Cardiac fibroblast (primary cell): ENCODE data around the gene PLEKHG3.
A peak's percentile ranks its signal among the peaks of the same experiment; 100 is the strongest.

ENCODE experiments used
- DNase-seq, 2 donors: peaks; one replicate each; pipeline versions ENCODE4 v3.0.0 to v3.0.0-alpha.2; 2010; ENCODE audit warnings: low read depth in 2 of 2
- H3K4me3 ChIP-seq, 2 donors: replicated peaks in 1 of 2; 1 replicate in 1 of 2; 2 replicates in 1 of 2; pipeline ENCODE4 v1.5.1; 2011; ENCODE audit warnings: low read depth in 2 of 2, low read length in 2 of 2, mild to moderate bottlenecking in 2 of 2, moderate library complexity in 1 of 2
- TF ChIP-seq, protein P1 (sequence below): IDR thresholded peaks from one replicate; pipeline ENCODE4 v1.5.1; 2011; ENCODE audit warnings: low read depth, mild to moderate bottlenecking, low read length, inconsistent platforms

PLEKHG3 gene

DNA sequence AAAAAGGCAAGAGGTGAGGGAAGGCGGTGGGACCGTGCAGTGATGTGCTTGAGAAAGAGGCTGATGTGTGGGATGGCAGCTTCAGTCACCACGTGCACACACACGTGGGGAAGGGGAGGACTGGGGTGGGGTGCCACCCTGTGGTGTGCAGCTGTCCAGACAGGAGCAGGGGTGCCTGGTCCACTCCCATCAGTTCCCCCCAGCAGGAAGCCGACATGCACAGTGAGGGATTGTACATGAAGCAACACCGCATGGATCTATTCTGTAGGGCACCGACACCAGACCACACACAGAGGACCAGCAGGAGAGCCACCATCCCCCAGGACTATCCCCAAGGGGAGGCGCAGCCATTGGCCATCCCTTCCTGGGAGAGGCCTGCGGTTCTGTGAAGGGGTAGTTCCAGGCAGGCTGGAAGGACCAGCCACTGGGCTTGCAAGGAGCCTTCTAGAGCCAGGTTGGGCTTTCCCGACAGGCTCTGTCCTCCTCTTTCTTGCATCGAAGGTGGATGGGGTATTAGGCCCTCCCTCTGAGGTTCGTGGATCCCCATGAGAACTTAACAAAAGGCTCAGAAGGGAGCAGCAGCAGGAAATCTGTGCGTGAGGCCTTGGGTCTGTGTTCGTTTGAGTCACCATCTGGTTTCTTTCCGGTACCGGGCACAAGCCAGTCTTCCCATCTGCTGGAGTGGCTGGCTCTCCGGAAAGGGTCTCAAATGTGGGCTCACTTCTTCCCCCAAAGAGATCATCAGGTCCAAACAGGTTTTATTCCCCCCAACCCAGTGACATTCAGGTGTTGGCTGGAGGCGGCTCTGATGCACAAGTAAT, 59.8 kb downstream of the PLEKHG3 start:
- TF ChIP-seq, protein P1, sequence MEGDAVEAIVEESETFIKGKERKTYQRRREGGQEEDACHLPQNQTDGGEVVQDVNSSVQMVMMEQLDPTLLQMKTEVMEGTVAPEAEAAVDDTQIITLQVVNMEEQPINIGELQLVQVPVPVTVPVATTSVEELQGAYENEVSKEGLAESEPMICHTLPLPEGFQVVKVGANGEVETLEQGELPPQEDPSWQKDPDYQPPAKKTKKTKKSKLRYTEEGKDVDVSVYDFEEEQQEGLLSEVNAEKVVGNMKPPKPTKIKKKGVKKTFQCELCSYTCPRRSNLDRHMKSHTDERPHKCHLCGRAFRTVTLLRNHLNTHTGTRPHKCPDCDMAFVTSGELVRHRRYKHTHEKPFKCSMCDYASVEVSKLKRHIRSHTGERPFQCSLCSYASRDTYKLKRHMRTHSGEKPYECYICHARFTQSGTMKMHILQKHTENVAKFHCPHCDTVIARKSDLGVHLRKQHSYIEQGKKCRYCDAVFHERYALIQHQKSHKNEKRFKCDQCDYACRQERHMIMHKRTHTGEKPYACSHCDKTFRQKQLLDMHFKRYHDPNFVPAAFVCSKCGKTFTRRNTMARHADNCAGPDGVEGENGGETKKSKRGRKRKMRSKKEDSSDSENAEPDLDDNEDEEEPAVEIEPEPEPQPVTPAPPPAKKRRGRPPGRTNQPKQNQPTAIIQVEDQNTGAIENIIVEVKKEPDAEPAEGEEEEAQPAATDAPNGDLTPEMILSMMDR = no peak
- peak; percentile 47 to 73 for DNase-seq
- no peak overlapping the region for H3K4me3 ChIP-seq

GRCh38 chr14:64764641-64765520, 60.7 kb downstream of the PLEKHG3 start:
- TF ChIP-seq, protein P1 = peak; percentile 96
- peak; percentile 71 to 81 for DNase-seq
- peak overlapping the region; percentile 15 to 30 for H3K4me3 ChIP-seq

DNA sequence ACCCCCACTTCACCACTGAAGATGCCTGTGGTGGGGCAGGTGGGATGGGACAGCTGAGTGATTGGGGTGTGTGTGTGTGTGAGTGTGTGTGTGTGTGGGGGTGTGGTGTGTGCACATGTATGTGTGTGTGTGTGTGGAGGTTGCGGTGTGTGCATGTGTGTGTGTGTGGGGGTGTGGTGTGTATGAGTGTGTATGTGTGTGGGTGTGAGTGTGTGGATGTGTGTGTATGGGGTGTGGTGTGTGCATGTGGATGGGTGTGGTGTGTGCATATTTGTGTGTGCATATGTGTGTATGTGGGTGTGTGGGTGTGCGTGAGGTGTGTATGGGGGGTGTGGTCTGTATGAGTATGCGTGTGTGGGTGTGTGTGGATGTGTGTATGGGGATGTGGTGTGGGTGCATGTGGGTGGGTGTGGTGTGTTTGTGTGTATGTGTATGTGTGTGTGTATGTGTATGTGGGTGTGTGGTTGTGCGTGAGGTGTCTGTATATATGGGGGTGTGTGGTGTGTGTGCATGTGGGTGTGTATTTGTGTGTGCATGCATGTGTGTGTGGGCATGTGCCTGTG, 61.6 kb downstream of the PLEKHG3 start:
- no peak for DNase-seq
- H3K4me3 ChIP-seq = no peak overlapping the region
- TF ChIP-seq, protein P1 = no peak

GRCh38 chr14:64766430-64767151, 62.4 kb downstream of the PLEKHG3 start:
- TF ChIP-seq, protein P1 = no peak
- H3K4me3 ChIP-seq = no peak overlapping the region

DNA sequence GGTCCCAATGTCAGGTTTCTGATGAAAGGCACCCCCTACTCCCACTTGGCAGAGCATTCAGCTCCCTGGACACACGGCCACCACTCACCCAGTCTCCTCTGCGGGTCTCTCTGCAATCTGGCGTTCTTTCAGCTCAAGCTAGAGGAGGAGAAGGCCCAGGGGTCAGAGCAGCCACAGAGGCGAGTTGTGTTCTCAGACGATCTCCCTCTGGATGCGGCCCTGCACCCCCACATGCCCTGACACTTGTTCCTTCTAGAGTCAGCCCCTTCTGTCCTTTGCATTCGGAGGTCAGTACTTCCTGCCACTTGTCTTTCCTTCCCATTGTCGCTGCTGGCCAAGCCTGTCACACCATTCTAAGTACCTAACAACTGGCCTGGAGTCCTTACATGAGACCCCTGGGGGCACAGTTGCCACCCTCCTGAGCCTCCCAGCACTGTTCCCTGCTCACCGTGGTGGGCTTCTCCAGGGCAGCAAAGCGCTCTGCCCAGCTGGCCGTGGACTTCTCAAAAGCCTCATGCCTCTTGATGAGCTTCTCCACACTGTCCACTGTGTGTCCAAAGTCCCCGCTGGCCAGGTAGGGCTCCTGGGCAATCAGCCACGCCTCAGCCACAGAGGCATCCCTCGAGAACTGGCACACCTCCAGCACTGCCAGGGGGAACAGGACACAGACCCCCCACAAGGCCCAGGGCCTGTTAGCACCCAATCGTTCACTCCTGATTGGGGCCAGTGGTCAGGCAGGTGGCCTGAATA, 63.2 kb downstream of the PLEKHG3 start:
- TF ChIP-seq, protein P1 = no peak
- no peak overlapping the region for H3K4me3 ChIP-seq
- DNase-seq = no peak

More at GRCh38 chr14:64766430-64767151, 62.4 kb downstream of the PLEKHG3 start:
- DNase-seq = no peak
